Mammary epithelial cell (primary cell): ENCODE results near the gene TAGLN2.

Experiments
- CTCF ChIP-seq, 2 donors: IDR thresholded peaks in 1 of 2; conservative IDR thresholded peaks in 1 of 2; 2 replicates each; pipeline ENCODE4 v1.5.1; 2011 to 2012; ENCODE audit warnings: inconsistent platforms in 2 of 2, low read length in 2 of 2, mild to moderate bottlenecking in 2 of 2, control low read depth in 1 of 2, low read depth in 1 of 2; ENCODE audit not compliant: insufficient read depth in 1 of 2; ENCODE audit errors: extremely low read depth in 1 of 2
- EZH2 ChIP-seq: IDR thresholded peaks from 2 replicates; pipeline ENCODE4 v1.6.1; 2012; ENCODE audit warnings: low read length, inconsistent platforms, borderline replicate concordance

- TF ChIP-seq CTCF (conservative IDR thresholded peaks at IDR 0.05 in 1 of 2, IDR thresholded peaks at IDR 0.05 in 1 of 2; ENCODE audit: extremely low read depth in 1 of 2, insufficient read depth in 1 of 2, low read depth in 1 of 2, low read length in 2 of 2) (no peak), EZH2 (no peak)
These were observed 29.3 kb downstream of the TAGLN2 start for GRCh38 chr1:159895836-159896545.
